Adrenal gland (tissue), 12 donors: ENCODE results near the gene EIF4E1B. TPM values are rescaled to one million over a fixed set of nuclear protein-coding genes. Genes with fewer than 3 reads are reported as not detected.

ENCODE experiments used
- DNase-seq, 7 donors: peaks; one replicate each; pipeline ENCODE4 v3.0.0-alpha.2; 2019 to 2020
- H3K27ac ChIP-seq, 5 donors: fragments of 200-600 bp; sonication (generic) in 4 of 5; 1 replicate in 3 of 5; 2 replicates in 2 of 5; pipeline versions ENCODE4 v1.5.1 to v1.8.0; 2016 to 2020; ENCODE audit warnings: mild to moderate bottlenecking in 1 of 5
- H3K27me3 ChIP-seq: fragments of 200-600 bp; 2 replicates; pipeline ENCODE4 v1.8.0; 2021
- H3K36me3 ChIP-seq, 2 donors: fragments of 200-600 bp; replicated peaks in 1 of 2; 1 replicate in 1 of 2; 2 replicates in 1 of 2; pipeline versions ENCODE4 v1.5.1 to v1.8.0; 2018 to 2022
- H3K4me1 ChIP-seq, 2 donors: fragments of 200-600 bp; replicated peaks in 1 of 2; 1 replicate in 1 of 2; 2 replicates in 1 of 2; pipeline versions ENCODE4 v1.5.1 to v1.8.0; 2018 to 2021
- H3K4me3 ChIP-seq, 4 donors: fragments of 200-600 bp; sonication (generic) in 3 of 4; one replicate each; pipeline ENCODE4 v1.5.1; 2016 to 2018
- H3K9me3 ChIP-seq, 3 donors: fragments of 200-600 bp; sonication (generic) in 1 of 3; replicated peaks in 1 of 3; 1 replicate in 2 of 3; 2 replicates in 1 of 3; pipeline versions ENCODE4 v1.5.1 to v1.8.0; 2016 to 2021
- CTCF ChIP-seq, 6 experiments: fragments of 450-650 bp in 4 of 6; fragments of 200-600 bp in 2 of 6; sonication (generic) in 1 of 6; IDR thresholded peaks; 1 replicate in 5 of 6; 2 replicates in 1 of 6; pipeline versions ENCODE4 v1.5.1 to v1.8.0; 2016 to 2021; ENCODE audit warnings: antibody characterized with exemption in 6 of 6, mild to moderate bottlenecking in 2 of 6, moderate library complexity in 1 of 6
- POLR2A ChIP-seq, 2 donors: fragments of 450-650 bp; IDR thresholded peaks; one replicate each; pipeline ENCODE4 v1.6.1; 2017; ENCODE audit warnings: antibody characterized with exemption in 2 of 2, mild to moderate bottlenecking in 2 of 2, moderate library complexity in 1 of 2
- WGBS, 4 donors: extraction: QIAGEN DNeasy Blood & Tissue Kit in 2 of 4; methylation state at CpG; one replicate each; pipeline versions ENCODE4 v1.1.5 to v1.1.7; 2013 to 2017; 5-methylcytosine and 5-hydroxymethylcytosine counted together
- intact Hi-C, 2 donors: fragments of 100-400 bp; cut with DNase I; formaldehyde crosslinking; loops; one replicate each; pipeline versions ENCODE4 v1.14.1 to v1.15.0; 2022 to 2023
- polyA plus RNA-seq, 3 donors: library from polyadenylated mRNA; stranded (reverse); fragments of 200-250 nt in 2 of 3; fragments of 350-450 nt in 1 of 3; fragmentation: Illumina TruSeq in 1 of 3; extraction: RNeasy Lipid Tissue Mini Kit (QIAGEN cat#74804) in 1 of 3; gene quantifications; one replicate each; pipeline ENCODE4 v1.2.3, GENCODE V29; 2013 to 2014
- total RNA-seq, 9 donors: library from RNA; depleted of rRNA in 4 of 9; stranded (reverse); fragments of >200 nt in 4 of 9; fragments of 120-200 nt in 1 of 9; fragmentation: NEBNext Ultra II Directional in 1 of 9; extraction: Animal tissue kit (Norgen Biotek cat#: 25700) in 1 of 9; gene quantifications; one replicate each; pipeline versions ENCODE4 v1.1.0 to v1.2.4, GENCODE V29; 2013 to 2023
- donor health status: healthy with polysubstance abuse.
- donor health status: Bipolar disorder and iron deficiency.
- donor health status: DM: yes; HTN: yes; CAD: no.
- donor health status: DM: no; HTN: no; CAD: no.
- donor health status: DM: no; HTN: no; CAD: no.
- donor health status: DM: yes; HTN: yes; CAD: no.

EIF4E1B gene
- total and polyA plus RNA-seq, 12 donors: 0.24 to 0.44 (median 0.28) TPM; not detected in 7

GRCh38 chr5:176625512-176625911 lies 5.0 kb upstream of the EIF4E1B start:
- no peaks in the 10 kb centered on the region for H3K9me3 ChIP-seq
- peaks cover 4 to 13% of the 10 kb centered on the region in 2 donors for H3K4me1 ChIP-seq
- 72 to 92% (median 78%) methylated on average over 2 of the region's 2 CpGs for WGBS, 4 donors
- no peak overlapping the region for H3K27ac ChIP-seq
- H3K27me3 ChIP-seq: peaks cover 22% of the 10 kb centered on the region
- H3K4me3 ChIP-seq: no peak overlapping the region
- H3K36me3 ChIP-seq: no peaks in the 10 kb centered on the region
- no peak for DNase-seq
- TF ChIP-seq POLR2A (IDR thresholded peaks at IDR 0.05) (no peak), CTCF (IDR thresholded peaks at IDR 0.05) (no peak)
- intact Hi-C loops: no loop called here

DNA sequence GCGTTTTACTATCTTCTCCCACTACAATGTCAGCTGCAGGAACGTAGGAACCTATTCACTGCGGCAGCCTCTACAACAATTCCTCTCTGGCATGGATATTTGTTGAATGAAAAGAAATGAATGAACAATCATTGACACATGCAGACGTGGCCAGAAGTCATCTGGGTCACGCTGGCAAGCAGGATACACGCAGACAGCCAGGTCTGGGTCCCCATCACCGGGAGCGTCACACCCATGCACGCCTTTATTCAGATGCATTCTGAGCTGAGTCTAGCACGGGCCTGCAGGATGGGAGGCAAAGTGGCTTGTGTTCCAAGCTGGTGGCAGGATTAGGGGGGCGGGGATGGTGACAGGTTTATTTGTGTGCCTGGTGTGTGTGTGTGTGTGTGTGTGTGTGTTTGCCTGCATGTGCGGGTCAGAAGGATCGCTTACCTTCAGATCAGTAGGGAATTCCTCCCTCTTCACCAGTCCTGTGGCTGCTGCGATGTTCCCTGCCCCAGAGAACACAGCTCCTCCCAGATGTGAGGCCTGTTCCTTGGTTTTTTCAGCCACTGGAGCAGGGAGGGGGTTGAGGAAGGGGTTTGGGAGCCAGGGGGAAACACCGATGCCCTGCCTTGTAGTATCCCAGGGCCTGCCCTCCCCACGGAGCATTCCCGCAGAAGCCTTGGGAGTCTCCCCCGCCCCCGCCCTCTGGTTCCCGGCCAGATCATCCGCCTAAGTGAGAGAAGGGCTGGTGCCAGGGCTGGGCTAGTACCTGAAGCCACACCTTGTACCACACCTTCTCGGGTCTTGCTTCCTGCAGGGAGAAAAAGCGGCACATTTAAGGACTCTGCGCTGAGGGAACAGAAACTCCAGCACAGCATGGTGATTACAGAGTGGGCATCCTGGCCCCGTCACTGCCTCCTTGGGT lies 4.3 kb upstream of the EIF4E1B start:
- TF ChIP-seq CTCF (IDR thresholded peaks at IDR 0.05) (no peak), POLR2A (IDR thresholded peaks at IDR 0.05) (no peak)
- WGBS, 4 donors: 67 to 82% (median 70%) methylated on average over 14 to 25 of the region's 25 CpGs
- peaks cover 8 to 16% of the 10 kb centered on the region in 2 donors for H3K4me1 ChIP-seq
- no peak overlapping the region for H3K27ac ChIP-seq
- H3K4me3 ChIP-seq: no peak overlapping the region
- intact Hi-C loops: no loop called here
- no peak for DNase-seq
- H3K27me3 ChIP-seq: peaks cover 20% of the 10 kb centered on the region
- H3K36me3 ChIP-seq: no peaks in the 10 kb centered on the region
- H3K9me3 ChIP-seq: no peaks in the 10 kb centered on the region

DNA sequence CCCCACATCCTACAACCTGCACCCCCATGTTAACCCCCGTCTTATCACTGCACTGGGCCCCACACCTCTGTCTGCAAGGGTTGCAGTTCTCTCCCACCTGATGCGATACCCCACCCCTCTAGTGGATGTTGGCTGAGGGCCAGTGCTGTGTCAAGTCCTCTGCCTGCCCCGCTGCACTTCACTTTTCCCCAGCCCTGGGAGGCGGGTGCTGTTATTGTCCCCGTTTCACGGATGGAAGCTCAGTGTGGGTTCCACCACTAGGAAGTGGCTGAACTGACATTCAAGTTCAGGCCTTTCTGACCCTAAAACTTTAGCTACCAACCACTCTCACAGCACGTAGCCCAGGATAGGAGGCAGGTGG lies 3.6 kb upstream of the EIF4E1B start:
- intact Hi-C loops: no loop called here

DNA sequence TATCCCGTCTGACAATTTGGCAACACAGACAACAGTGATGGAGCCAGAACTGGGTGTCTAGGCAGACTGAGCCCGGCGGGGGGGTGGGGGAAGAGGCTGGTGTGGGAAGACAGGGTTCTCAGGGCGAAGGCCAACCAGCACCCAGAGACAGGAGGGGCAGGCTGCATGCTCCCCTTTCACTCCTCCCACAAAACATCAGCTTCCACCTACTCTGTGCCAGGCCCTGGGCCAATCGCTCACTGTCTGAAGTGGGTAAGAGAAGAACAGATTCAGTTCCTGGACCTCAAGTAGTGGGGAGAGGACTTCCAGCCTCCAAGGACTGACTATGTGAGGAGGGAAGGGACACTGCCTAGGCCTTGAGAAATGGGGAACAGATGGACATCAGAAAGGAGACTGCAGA lies 2.9 kb upstream of the EIF4E1B start:
- Histone ChIP-seq H3K27me3 (peaks cover 32% of the 10 kb centered on the region), H3K27ac (no peak overlapping the region), H3K36me3 (no peaks in the 10 kb centered on the region), H3K4me1 (peaks cover 8 to 16% of the 10 kb centered on the region in 2 donors), H3K9me3 (no peaks in the 10 kb centered on the region), H3K4me3 (no peak overlapping the region)
- intact Hi-C loops: no loop called here
- no peak for TF ChIP-seq CTCF (IDR thresholded peaks at IDR 0.05)
- no peak for DNase-seq
- 65 to 88% (median 76%) methylated on average over 5 of the region's 5 CpGs for WGBS, 4 donors

More for the DNA sequence above, 3.6 kb upstream of the EIF4E1B start:
- peaks cover 8 to 16% of the 10 kb centered on the region in 2 donors for H3K4me1 ChIP-seq
- TF ChIP-seq POLR2A (IDR thresholded peaks at IDR 0.05) (no peak), CTCF (IDR thresholded peaks at IDR 0.05) (no peak)
- DNase-seq: no peak
- H3K9me3 ChIP-seq: no peaks in the 10 kb centered on the region
- peaks cover 26% of the 10 kb centered on the region for H3K27me3 ChIP-seq
- no peak overlapping the region for H3K27ac ChIP-seq
- WGBS, 4 donors: 80 to 87% (median 83%) methylated on average over 6 to 7 of the region's 7 CpGs
- no peaks in the 10 kb centered on the region for H3K36me3 ChIP-seq
- H3K4me3 ChIP-seq: no peak overlapping the region
